SHP77 treated with DMSO at 0.1 percent for 48 hours (cell line): ENCODE measurements around the gene SP2.
A peak's percentile ranks its signal among the peaks of the same experiment; 100 is the strongest.

Experiments
- DNase-seq: peaks from one replicate; lab custom pipeline; 2025; lab: John Stamatoyannopoulos, UW

The SP2 gene

GRCh38 chr17:47949197-47949759, 53.2 kb downstream of the SP2 start:
- peak; percentile 71 for DNase-seq

DNA sequence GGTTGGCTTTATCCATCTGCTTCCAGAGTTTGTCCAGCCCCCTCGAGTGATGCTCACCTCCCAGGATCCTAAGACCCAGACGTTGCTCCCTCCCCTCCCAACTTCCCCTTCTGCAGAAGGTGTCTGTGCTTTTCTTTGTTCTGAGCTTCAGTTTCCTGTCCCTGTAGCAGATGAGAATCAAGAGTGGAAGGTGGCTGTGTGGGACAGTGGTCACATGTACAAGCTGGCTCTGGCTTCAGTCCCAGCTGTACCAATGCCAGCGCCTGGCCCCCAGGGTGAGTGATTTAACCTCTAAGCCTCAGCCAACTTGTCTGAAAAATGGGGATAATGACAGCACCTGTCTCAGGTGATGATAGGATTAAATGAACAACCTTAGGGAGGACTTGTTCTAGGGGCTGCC, 53.9 kb downstream of the SP2 start:
- no peak for DNase-seq

GRCh38 chr17:47950448-47950847, 54.4 kb downstream of the SP2 start:
- no peak for DNase-seq

DNA sequence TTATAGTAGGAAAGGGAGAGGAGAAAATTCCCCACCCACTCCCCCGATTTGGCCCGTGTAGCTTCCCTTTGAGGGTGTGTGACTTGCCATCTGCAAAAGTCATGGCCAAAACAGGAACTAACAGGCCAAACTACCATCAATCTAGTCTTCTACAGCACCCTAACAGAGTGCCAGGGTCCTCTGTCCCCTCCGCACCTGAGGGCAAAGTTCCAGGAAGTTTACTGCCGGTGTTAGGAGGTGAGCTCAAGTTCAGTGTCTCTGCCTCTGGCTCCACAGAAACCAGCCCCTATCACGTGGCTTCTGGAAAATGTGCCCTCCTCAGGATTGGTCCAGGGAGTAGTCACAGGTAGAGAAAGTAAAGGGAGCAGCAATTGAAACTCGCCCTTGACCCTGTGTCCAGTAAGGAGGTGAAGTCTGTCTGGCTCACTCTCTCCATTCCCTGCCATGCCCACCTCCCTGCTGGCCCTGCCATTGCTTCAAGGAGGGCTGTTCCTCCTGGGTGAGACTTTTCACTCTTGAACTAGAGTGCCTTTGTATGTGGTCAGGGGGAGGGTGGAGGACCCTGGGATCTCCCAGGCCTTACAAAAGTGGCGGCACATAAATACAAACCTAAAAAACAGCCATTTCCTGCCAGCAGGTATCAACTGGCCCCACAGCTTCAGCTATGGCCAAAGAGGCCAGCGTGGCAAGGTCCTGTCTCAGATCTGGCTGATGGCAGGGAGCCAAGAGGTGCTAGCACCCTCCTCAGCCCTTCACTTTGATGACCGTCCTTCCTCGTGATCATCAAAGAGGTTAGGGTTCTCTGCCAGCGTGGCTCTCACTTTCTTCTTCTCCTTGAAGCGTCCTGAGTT, 56.4 kb downstream of the SP2 start:
- no peak for DNase-seq

DNA sequence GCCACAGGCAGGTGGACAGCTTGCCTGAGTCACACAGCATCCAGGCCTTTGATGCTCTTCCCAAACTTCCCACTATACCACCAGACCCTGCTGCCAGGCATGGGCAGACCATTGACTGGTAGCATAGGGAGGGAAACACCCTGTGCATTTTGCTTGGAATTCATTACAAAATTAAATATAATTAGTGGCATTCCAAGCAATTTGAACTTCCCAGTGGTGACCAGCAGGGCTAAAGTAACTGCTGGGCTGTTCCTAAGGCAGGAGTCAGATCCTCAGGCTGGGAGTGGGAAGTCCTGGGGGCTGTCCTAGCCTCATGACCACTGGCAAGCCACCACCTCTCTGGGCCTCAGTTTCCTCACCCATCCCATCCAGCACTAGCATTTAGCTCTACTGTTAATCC, 57.9 kb downstream of the SP2 start:
- DNase-seq, result no peak

DNA sequence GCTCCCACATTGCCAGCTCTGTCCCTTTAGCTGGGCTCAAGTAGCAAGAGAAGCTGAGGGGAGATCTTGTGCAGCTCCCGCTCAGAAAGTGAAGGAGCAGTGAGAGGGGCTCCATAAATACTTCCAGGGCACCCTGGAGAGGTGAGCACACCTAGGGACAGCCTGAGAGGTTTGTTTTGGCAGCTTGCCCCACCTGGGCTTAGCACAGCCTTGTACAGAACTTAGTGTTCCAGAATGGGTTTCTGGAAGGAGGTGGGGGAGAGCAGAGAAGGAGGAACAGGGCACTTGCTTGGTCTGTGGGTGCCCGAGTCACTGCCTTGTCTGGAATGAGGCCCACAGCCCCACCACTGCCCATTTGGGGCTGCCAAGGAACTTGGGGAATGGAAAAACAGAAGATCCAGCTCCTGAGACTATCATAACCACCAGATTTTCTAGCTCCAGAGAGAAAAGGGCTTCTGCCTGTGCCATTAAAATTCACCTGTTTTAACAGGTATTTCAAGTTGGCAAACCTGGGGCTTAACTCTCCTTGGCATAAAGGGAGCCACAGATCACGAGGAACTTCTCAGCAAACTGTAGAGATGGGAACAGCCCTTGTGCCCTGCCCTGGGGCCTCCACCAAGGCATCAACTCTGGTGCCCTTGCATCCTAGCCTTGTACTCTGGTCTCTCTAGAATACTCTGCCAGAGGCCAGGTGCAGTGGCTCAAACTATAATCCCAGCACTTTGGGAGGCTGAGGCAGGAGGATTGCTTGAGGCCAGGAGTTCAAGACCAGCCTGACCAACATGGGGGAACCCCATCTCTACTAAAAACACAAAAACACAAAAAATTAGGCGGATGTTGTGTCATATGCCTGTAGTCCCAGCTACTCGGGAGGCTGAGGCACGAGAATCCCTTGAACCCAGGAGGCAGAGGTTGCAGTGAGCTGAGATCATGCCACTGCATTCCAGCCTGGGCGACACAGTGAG, 59.7 kb downstream of the SP2 start:
- DNase-seq, result no peak

DNA sequence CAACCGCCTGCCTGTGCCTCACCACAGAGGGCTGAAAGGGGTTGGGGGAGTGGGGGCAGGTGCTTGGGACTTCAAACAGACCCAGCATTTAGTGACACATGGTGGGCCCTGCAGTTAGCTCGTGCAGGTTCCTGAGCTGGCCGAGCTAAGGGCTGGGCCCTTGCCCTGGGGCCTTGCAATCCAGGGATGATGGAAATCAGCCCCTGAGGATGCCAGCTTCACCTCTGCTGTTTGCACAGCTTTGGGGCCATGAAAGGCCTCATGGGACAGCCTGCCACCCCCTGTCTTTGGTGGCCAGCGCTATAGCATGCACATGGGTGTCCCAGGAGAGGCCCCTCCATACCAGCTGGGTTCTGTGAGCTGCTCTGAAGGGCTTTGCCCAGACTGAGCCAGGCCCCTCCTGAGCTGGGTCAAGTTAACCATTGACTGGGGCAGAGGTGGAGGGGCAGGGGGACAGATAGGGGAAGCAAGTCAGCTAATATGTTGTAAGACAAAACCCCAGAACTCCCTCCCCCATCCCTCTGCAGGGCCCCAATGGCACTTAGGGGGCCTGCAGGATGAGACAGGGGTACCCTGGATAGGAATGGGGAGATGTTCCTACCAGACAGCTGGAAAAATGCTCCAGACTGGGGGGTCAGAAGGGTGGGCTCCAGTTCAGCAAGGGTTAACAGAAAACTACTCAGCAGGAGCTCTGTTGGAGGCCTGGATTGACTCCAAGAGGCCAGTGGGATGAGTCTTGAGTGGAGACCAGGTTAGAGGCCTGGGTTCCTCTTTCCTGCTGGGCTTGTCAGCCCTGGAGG, 61.0 kb downstream of the SP2 start:
- DNase-seq, result no peak

GRCh38 chr17:47957591-47958490, 61.8 kb downstream of the SP2 start, which contains the start of gene PRR15L:
Gene PRR15L, minus strand, starts transcription at chr17:47957883. Its CDS starts 4,649 bp downstream, at chr17:47953234.
- no peak for DNase-seq

DNA sequence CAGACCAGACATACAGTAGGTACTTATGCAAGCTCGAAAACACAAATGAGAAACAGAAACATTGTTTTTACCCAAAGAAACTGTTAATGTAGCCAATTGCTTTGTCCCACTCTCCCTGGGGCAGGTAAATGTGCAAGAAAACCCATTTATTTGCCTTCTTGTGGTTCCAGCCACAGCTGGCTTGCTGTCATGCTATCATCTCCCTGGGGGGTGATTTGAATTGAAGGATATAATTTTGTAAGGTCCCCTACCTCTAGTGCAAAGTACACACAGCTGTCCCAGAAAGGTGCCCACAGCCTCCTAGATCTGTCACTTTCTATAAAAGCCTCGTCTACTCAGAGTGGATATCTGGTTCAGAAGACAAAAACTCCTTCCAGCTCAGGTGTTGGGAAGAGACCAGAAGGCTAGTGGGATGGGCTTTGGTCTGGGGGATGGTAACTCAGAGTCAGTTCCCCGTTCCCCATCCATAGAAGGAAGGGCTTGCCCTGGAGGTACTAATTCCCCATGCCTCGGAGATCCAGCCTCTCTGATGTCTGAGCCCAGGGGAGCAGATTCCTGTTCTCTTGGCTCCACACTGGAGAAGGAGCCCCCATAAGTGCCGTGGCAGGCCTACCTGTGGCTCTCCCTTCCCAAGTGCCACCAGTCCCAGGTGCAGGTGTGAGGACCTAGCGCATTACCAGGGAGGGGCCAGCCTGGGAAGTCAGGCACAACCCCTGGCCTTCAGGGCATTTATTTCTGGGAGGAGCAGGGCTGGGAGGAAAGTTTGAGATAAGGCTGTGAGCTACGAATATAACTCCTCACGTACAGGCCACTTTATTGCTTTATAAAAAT, 64.0 kb downstream of the SP2 start:
- no peak for DNase-seq

GRCh38 chr17:47961406-47961805, 65.4 kb downstream of the SP2 start:
- DNase-seq, result no peak

- no peak for DNase-seq
These were observed 66.9 kb downstream of the SP2 start for GRCh38 chr17:47962901-47963300.

DNA sequence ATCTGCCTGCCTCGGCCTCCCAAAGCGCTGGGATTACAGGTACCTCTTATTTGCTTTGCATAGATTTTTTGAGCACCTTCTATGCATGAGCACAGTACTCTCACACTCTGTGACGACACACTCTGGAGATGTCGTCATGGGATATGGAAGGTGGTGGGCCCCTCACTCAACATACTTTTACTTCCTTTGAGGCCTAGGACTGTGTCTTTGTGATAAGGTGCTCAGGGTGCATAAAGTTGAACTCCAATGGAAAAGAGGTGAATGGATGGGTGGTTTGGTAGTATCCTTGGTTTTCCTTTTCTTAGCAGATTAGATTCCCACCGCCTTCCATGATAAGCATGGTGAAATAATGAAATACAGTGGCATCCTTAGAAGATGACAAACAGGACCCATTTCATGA, 68.8 kb downstream of the SP2 start:
- no peak for DNase-seq

- DNase-seq, result no peak
These were observed 70.1 kb downstream of the SP2 start for GRCh38 chr17:47966079-47966519.

GRCh38 chr17:47967607-47968252, 71.7 kb downstream of the SP2 start:
- DNase-seq, result no peak

GRCh38 chr17:47968836-47969235, 72.8 kb downstream of the SP2 start:
- no peak for DNase-seq

DNA sequence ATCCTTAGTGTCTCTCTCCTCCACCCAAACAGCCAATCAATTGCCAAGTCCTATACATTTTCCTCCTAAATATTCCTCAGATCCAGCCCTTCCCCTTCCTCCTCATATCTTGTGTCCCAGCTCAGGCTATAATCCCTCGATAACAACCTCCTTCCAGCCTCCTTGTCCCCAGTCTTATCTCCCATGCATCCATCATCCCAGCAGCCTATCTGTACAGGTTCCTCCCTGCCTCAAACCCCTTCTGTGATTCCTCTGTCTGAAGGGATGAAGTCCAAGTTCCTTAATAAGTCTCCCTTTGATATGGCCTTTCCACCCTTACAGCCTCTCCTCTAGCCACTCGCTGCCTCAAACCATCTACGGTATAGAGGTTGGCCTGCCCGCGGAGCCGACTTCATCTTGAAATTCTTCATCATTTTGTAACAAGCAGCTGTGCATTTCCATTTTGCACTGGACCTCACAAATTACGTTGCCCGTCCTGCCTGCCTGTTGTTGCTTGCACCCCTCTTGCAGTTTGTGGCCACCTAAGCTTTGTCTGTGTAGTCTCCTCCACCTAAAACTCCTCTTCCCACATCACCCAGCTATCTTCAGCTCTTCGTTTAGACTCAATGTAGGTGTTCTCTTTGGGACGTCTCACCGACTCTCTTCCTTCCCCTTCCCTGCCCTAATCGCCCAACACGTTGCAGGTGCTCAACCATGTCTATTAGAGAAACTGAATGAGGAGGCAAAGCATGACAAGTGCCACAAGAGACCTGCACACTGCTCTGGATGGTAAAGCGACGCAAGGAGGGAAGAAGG, 74.1 kb downstream of the SP2 start:
- no peak for DNase-seq

- DNase-seq, result peak; percentile 100
These were observed 74.9 kb downstream of the SP2 start, which contains the start of gene CDK5RAP3 for GRCh38 chr17:47970725-47971499. Gene CDK5RAP3, plus strand, starts transcription at chr17:47971113. Its CDS starts 34 bp downstream, at chr17:47971147.
